Fibroblast of skin of right biceps (primary cell): ENCODE results near the gene MVK.
"Not testable (repeated sequence)": the region's sequence is repeated elsewhere in the genome, so short reads cannot be mapped to it uniquely, and the experiment has no call there.

ENCODE experiments used
- DNase-seq: peaks from one replicate; pipeline ENCODE4 v3.0.0-alpha.2; 2013

MVK gene

DNA sequence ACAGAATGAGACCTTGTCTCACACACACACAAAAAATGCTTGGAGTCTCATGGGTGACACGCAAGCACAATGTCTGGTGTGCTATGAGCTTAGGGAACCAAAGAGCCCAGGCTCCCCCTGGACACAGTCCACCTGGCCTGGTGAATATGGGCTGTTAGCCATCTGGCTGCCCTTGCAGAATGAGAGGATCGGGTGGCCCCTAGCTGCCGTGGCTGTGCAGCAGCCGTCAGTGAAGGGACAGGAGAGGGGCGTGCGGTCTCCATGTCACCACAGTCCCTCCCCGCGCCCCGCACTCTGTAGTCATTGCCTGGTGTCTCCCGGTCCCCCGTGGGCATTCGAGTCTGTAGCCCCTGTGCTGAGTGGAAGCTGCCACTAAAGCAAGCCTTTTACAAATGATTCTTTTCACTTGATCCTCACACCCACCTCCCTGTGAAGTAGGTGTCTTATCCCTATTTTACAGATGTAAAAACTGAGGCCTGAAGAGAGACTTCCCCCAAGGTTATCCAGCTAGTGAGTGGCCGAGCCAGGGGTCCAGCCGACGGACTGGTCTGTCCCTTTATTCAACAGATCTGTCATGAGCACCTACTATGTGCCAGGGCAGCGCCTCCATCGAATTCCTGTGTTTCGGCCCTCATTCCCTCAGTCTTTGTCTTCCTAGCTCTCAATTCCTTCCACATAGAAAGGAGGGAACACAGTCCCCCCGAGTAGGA is 18.8 kb downstream of the MVK start:
- DNase-seq, result no peak

DNA sequence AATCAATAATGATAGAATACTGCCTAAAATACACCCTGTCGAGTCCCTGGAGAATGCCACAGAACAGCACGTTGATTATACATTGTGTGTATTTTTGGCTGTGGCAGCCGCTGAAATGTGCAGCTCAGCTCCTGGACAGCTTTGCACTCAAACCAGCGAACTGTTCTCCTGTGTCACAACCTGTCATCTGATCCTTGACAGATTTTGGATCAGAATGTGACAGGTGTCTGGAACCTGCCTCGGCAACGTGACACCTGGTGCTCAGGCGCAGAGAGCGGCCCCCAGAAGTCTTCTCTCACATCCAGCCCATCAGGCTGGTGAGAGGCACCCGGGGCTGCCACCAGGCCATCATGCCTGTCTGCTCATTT is 19.3 kb downstream of the MVK start:
- DNase-seq, result no peak

DNA sequence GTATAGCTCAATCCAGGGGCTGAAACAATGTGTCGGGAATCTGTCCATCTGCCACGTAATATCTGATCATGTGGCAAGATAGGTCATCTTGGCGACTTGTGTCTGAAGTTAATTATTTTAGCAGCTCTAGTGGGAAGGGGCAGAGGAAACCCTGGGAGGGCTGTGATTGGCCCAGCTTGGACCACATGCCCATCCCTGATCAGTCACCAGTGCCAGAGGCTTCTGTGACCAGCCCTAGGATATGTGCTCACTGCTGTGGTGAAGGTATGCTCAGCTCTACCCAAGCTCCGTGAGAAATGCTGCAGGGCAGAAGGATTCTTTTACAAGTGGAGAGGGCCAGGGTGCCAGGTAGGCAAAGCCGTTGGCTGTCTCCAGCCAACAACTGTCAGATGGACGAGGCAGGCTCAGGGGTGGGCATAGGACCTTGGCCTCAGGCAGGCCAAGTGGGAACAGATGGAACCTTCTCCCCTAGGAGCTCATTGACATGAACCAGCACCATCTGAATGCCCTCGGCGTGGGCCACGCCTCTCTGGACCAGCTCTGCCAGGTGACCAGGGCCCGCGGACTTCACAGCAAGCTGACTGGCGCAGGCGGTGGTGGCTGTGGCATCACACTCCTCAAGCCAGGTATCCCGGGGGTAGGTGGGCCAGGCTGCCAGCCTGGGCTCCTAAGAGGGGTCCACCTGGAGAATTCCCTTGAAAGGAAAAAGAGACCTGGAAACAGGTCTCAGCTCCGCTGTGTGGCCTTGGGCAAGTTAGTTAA is 21.1 kb downstream of the MVK start:
- DNase-seq, result no peak

DNA sequence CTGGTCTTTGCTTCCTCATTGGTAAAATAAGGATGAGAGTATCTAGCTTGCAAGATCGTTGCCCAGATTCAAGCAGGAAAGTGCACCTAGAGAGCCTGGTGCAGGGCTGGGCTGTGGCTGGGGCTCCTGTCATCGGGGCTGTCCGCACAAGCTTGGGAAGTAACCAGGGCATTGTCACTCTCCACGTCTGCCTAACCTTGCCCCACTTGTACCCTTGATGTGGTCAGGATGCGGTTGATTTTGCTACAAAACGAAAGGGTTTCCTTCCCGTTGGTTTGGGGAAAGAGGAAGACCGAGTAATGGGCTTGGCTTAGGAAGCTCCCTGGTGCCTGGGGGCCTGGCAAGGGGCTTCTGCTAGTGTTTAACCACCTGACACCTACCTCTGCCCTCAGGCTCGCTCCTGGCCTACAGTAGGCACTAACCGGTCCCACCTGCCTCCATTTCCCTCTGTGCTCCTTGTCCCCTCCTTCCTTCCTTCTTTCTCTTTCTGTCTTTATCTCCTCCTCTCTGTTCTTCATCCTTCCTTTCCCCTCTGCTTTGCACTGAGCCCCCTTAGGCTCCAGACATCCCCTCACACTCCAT is 21.8 kb downstream of the MVK start:
- DNase-seq, result no peak

DNA sequence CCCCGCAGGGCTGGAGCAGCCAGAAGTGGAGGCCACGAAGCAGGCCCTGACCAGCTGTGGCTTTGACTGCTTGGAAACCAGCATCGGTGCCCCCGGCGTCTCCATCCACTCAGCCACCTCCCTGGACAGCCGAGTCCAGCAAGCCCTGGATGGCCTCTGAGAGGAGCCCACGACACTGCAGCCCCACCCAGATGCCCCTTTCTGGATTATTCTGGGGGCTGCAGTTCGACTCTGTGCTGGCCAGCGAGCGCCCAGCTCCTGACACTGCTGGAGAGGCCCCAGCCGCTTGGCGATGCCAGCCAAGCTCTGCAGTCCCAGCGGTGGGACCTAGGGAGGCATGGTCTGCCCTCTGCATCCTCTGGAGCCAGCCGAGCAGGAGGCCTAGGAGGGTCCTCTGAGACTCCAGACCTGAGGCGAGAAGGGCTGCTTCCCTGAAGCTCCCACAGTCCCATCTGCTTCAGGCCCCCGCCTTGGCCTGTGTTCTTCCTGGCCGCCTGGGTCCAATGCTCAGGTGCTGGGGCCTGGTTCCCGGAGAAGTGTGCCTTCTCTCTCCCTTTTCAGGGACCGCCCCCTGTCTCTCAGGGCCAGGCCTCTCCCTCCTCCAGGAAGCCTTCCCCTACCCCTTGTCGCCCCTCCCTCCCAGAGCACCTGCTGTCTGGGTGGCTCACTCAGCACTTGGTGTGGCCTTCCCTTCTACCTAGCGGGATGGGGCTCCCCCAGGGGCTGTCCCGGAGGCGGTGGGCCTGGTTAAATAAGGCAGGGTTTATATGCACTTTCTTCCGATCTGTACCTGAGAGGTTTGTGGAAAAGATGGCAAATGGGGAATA is 23.0 kb downstream of the MVK start:
- no peak for DNase-seq

DNA sequence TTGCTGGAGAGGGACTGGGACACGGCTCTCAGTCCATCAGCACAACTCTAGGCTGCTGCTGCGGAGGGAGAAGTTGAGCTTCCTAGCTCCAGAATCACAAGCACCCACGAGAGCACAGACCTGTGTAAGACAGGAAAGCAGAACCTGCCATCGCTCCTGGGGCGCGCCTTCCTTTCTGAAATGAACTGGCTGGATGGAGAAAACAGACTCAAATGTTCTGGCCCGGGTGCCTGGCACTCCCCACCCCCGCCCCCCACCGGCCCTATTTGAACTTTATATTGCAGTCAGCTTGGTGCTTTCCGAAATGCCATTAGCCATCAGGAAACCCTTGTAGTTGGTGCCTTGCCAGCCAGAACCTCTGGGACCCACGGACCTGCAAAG is 23.8 kb downstream of the MVK start:
- no peak for DNase-seq

DNA sequence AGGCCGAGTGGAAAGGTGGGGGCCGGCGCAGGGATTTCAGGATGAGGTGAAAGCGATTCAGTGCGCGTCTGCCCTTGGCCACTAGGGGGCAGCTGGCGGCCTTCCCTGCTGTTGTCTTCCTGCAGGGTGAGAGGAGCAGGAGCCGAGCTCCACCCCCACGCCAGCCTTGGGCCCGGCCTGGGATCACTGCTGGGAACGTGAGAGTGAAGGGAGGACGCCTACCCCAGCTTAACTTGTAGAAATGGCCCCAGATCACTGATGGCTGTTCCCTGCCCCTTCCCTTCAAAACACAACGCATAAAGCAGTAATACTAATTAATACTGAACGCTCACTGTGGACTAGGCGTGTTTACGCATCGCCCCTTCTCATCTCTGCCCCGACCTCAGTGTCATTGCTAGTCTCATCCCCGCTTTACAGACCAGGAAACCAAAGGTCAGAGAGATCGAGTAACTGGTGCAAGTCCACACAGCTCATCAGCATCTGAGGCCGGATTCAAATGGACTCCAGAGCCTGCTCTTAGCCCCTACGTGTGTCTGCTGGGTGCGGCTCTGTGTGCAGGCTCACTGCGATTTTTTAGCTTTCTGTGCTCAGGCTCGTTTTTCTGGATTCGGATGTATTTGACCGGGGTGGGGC is 24.3 kb downstream of the MVK start:
- DNase-seq, result peak; percentile 78

DNA sequence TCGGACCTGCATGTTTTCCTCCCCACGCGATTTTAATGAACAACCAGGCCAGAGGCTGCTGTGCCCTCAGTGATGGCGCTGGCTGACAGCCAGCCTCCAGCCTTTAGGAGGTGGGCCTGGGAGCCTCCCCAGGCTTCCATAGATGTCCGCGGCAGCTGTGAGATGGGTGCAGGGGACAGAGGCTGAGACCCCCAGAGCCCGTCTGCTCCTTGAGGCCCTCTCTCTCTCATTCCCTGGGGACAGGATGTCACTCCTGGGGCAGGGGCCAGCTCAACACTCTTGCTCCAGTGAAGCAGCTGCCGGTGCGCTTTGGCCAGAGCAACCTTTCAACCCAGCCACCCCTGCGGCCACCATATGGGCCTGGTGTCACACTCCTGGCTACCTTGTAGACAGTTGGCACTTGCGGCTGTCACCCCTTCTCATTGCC is 24.8 kb downstream of the MVK start:
- DNase-seq, result no peak

DNA sequence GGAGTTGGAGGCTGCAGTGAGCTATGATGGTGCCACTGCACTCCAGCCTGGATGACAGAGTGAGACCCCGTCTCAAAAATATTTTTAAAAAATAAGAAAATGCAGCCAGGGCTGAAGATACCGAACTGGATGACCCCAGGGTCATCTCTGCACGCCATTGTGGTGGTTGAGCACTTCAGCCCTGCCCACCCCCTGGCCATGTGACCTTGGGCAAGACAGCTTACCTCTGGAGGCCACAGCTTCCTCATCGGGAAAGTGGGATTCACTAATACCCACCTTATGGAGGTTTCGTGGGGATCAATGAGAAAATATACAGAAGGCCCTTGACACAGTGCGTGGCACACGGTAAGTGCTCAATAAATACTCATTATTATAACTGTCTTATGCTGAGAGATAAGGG is 25.5 kb downstream of the MVK start:
- no peak for DNase-seq

DNA sequence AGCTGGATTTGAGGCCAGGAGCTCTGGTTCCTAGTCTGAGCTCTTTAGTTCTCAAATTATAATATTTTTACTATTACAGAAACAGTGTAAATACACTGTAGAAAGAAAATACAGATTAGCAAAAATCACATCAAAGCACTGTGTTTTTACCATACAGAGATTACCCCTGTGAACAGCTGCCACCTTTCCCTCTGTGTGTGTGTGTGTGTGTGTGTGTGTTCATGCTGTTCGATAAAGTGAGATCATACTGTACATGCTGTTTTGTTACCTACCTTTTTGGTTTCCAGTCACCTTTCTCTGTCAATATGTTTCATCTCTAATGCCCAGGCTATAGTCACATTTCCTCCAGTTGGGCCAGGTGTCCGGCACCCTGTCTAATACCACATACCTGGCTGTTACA is 26.9 kb downstream of the MVK start:
- no peak for DNase-seq

DNA sequence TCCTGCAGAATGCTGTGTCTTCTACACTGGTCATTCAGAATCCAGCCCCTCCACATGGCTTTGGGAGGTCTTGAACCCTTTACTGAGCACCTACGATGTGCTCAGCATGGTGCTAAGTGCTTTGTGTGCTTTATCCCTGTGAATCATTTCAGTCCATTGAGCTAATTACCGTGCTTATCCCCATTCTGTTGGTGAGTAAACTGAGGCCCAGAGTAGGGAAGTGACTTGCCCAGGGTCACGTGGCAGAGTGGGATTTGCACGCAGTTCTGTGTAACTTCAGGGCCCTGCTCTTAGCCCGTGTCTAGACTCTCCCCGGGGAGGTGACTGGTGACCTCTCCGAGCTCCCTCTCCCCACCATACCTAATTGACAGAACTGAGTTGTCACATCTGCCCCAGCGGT is 27.4 kb downstream of the MVK start:
- no peak for DNase-seq

DNA sequence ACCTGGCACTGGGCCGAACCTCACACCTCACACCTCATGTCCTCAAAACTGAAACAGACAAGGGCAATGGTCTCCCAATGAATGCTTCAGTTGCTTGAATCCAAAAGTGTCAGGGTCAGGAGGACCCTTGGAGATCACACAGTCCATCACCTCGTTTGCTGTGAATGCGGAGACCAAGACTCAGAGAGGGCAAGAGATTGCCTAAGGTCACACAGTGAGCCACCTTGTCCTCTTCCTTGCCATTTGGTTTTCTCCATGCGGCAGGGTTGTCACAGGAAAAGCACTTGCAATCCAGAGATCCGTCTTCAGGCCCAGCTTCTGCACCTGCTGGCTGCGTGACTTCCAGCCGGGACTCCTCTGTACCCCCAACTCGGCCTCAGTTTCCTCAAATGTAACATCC is 28.0 kb downstream of the MVK start:
- no peak for DNase-seq

DNA sequence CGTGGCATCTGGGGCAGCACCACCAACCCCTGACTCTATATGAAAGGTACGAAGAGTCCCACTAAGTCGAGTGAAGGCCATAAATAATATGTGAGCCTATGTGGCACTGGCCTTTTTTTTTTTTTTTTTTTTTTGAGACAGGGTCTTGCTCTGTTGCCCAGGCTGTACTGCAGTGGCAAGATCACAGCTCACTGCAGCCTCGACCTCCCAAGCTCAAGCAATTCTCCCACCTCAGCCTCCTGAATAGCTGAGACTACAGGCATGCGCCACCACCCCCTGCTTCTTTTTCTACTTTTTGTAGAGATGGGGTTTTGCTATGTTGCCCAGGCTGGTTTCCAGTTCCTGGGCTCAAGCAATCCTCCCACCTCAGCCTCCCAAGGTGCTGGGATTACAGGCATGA is 28.5 kb downstream of the MVK start:
- DNase-seq, result not testable (repeated sequence)

DNA sequence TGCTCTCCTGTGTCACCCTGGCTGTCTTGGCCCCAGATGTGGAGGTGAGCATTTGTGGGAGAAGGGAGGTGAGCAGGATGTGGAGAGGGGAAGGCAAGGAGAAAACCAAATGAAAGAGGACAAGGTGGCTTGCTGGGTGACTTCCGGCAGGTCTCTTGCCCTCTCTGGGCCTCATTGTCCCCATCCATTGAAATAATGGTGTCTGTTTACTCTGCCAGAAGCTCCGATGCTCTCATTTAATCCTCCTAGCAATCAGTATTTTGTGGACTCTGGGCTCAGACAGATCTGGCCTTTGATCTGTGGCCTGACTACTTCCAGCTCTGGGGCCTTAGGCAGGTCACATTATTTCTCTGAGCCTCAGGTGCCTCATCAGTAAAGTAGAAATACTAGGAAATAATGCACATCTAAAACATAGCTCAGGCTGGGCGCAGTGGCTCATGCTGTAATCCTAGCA is 30.6 kb downstream of the MVK start:
- no peak for DNase-seq

DNA sequence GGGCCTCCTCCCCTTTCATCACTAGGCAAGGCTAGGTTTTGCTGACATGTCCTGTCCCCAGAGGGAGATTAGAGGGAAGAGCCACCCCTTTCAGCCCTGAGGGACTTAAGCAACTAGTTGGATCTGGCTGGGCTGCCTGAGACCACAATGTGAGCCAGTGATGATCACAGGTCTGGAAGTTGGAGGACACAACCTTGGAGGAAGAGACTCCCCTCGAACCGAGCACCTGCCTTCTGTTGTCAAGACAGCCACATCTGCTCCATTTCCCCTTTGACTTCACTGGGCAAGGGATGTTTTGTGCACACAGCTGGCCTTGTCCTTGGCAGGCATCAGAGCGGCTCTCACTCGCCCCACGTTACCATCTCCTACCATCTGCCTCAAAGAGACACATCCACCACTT is 31.4 kb downstream of the MVK start:
- no peak for DNase-seq

DNA sequence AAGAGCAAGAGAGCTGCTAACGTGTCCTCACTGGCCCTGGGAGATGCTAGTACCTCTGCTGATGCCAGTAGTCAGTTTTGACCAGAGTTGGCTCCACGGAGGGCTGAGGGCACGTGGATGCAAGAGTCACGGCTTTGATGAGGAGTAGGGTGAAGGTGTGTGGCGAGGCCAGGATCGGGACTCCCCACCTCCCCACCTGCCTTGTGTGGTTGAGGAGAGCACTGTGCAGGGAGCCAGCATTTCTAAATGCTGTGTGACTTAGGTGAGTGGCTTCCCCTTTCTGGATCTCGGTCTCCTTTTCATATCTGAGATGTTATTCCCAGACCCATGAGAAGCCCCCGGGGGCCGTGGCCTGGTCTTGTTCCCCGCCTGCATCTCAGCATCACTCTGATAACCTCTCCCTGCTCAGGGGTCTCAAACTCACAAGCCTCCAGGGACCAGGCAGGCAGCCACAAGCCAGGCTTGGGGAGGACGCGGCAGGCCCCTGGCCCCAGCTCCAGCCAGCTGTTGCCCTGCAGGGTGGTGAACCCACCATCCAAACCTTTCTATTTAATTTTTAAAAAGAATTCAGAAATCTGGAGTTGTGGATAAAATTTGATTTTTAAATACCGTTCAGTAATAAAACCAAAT is 32.1 kb downstream of the MVK start:
- DNase-seq, result no peak

DNA sequence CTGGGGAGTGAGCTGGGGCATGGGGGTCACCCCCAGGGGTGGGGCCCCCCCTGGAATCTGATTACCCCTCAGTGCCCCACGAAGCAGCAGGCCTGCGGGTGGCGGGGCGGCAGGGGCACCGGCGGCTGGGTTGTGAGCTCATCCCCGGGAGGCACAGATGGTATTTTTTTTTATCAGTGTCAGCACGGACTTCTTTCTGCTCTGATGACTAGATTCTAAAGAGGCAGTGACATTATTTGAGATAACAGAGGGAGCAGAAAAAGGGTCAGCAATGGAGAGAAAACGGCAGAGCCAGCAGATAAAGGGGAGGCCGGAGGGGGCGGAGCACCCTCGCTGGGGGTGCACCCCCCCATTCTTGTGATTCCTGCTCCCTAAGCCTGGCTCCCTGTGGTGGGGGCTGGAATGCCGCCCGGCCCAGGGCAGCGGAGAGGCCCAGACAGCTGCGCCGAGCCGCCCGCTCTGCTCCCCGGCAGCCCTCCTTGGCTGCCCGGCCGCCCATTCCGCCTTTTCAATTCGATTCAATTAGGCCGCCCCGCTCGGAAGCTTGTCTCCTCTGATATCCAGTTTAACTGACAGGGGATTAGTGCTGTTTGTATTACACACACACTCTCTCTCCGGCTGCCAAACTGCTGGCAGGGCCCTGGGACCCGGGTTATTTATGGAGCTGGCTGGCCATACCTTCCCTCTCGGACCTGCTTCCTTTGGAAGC is 32.9 kb downstream of the MVK start:
- no peak for DNase-seq

DNA sequence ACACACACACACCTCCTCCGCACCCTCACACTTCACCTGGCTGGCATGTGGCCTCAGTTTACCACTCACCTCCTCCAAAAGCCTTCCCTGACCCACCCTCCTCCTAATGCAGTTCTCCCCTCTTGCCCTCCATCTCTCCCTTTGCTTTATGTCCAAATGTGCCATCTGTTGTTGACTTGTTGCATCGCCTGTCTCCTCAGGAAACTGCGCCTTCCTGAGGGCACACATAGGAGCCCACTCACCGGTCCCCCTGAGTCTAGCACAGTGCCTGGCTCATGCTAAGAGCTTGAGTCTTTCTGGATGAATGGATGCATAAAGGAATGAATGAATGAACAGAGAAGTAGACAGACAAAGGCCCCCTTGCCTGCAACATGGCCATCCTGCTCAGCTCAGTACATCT is 34.0 kb downstream of the MVK start:
- no peak for DNase-seq

DNA sequence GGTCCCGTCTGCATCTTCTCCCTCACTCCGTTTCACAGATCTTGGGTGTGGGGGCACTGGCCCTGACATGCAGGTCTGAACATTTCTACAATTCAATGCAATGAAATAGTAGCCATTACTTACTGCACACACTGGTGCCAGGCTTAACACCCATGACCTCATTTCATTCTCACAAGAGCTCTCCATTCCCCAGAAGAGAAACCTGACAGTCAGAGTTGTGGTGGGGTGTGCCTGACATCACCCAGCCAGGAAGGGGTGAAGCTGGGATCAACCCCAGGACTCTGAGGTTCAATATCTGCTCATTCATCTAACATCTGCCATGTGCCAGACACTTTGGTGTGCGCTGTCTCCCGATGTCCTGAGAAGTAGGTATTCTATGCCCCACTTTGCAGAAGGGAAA is 34.7 kb downstream of the MVK start:
- no peak for DNase-seq

DNA sequence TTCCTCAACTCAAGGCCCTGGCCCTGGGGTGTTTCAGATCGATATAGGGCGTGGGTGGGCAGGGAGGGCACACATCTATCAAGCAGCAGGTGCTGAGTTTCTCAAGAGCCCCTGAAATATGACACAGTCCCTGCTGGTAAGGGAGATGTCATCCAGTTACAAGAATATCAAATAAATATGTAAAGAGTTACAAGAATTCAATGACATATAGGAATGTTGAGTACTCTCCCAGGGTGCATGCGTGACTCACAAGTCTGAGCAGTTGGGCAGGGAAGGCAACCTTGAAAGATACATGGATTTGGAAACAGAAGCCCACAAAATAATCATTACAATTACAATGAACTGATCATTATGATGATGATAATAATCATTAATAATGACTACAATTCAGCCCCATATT is 35.2 kb downstream of the MVK start:
- DNase-seq, result no peak

DNA sequence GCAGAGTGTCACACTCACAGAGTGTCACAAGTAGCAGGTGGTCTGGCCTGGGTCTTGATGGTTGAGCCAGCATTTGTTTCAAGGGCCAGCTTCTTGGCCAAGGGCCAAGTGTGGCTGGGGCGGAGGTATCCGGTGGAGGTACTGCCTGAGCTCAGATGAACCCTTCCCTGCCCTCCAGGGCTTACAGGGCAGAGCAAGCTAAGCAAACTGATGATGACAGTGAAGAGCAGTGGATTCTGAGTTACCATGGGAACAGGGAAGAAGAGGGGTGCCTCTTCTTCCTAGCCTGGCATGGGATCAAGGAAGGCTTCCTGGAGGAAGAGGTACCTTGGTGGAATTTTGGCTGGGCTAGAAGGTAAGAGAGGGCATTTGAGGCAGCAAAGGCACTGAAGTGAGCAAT is 35.7 kb downstream of the MVK start:
- DNase-seq, result no peak

DNA sequence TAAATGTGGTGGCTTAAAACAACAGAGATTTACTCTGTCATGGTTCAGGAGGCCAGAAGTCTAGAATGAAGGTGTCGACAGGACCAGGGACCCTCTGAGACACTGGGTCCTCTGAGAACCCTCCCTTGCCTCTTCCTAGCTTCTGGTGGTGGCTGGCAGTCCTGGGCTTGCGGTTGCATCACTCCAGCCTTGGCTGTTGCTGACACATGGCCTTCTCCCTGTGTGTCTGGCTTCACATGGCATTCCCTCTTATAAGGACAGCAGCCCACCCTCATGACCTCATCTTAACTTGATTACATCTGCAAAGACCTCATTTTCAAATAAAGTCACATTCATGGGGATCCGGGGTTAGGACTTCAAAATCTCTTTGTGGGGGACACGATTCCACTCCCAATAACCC is 36.9 kb downstream of the MVK start:
- no peak for DNase-seq
